RCC 7860 (cell line): Measurements from ENCODE around the gene ZDHHC18.
A peak's percentile ranks its signal among the peaks of the same experiment; 100 is the strongest.
"Not testable (repeated sequence)": the region's sequence is repeated elsewhere in the genome, so short reads cannot be mapped to it uniquely, and the experiment has no call there.

ENCODE experiments used
- DNase-seq: peaks from one replicate; pipeline ENCODE4 v3.0.0-alpha.2; 2015; ENCODE audit warnings: low spot score
- FAIRE-seq: peaks from 2 replicates; lab custom pipeline; 2012; peaks lifted over from hg19 to GRCh38; lab: Jason Lieb, UNC

ZDHHC18 gene

GRCh38 chr1:26790551-26790953, 35.9 kb upstream of the ZDHHC18 start:
- DNase-seq (no peak), FAIRE-seq (no peak)

GRCh38 chr1:26791148-26791547, 35.3 kb upstream of the ZDHHC18 start:
- FAIRE-seq (no peak), DNase-seq (no peak)

DNA sequence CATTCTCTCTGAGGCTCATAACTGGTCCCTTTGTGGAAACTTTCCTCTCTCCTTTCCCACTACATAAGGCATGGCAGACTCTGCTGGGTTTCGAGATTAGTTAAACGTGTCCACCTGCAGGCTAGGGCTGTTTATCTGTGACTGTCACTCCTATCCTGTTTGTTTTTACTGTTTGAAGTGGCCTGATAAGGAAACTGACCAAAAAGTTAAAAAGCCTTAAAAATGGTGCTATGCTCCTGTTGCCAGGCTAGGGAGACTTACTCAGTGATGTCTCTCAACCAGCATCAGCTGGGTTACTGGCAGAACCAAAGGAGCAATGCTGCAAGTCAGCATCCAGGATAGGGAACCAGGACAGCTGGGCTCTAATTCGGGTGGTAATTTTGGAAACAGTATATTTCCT, 34.9 kb upstream of the ZDHHC18 start:
- FAIRE-seq: no peak
- DNase-seq: no peak

- DNase-seq (no peak), FAIRE-seq (no peak)
These were observed 33.6 kb upstream of the ZDHHC18 start for GRCh38 chr1:26792924-26793323.

DNA sequence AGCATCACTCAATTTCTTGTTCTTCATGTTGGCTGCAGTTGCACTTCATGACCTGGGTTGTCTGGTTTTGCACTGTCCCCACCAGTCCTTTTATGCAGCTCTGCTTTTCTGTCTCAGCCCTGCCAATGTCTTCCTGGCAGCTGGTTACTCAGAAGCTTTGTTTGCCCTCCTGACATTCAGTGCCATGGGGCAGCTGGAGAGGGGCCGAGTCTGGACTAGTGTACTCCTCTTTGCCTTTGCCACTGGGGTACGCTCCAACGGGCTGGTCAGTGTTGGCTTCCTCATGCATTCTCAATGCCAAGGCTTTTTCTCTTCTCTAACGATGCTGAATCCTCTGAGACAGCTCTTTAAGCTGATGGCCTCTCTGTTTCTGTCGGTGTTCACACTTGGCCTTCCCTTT, 32.1 kb upstream of the ZDHHC18 start:
- FAIRE-seq: no peak

GRCh38 chr1:26797627-26798026, 28.9 kb upstream of the ZDHHC18 start:
- FAIRE-seq: no peak

More for the DNA sequence above, 32.1 kb upstream of the ZDHHC18 start:
- DNase-seq: no peak

GRCh38 chr1:26799479-26800142, 26.9 kb upstream of the ZDHHC18 start:
- DNase-seq (peak; percentile 43), FAIRE-seq (no peak)

More at GRCh38 chr1:26797627-26798026, 28.9 kb upstream of the ZDHHC18 start:
- no peak for DNase-seq

DNA sequence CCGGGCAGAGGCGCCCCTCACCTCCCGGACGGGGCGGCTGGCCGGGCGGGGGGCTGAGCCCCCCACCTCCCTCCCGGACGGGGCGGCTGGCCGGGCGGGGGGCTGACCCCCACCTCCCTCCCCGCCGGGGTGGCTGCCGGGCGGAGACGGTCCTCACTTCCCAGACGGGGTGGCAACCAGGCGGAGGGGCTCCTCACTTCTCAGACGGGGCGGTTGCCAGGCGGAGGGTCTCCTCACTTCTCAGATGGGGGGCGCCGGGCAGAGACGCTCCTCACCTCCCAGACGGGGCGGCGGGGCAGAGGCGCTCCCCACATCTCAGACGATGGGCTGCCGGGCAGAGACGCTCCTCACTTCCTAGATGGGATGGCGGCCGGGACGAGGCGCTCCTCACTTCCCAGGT, 22.6 kb upstream of the ZDHHC18 start:
- FAIRE-seq, DNase-seq: not testable (repeated sequence)

DNA sequence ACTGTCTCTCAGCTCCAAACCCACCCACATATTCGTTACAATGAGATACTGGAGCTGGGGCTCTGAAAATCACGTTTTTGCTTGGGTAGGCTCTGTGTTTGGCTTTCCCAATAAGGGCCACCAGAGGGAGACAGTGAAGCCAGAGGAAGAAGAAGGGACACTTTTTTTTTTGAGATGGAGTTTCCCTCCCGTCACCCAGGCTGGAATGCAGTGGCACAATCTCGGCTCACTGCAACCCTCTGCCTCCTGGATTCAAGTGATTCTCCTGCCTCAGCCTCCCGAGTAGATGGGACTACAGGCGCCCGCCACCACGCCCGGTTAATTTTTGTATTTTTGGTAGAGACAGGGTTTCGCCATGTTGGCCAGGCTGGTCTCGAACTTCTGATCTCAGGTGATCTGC, 16.4 kb upstream of the ZDHHC18 start:
- FAIRE-seq: peak; percentile 12
- peak; percentile 50 for DNase-seq

- FAIRE-seq: no peak
- DNase-seq: no peak
These were observed 15.4 kb upstream of the ZDHHC18 start for GRCh38 chr1:26811057-26811456.

DNA sequence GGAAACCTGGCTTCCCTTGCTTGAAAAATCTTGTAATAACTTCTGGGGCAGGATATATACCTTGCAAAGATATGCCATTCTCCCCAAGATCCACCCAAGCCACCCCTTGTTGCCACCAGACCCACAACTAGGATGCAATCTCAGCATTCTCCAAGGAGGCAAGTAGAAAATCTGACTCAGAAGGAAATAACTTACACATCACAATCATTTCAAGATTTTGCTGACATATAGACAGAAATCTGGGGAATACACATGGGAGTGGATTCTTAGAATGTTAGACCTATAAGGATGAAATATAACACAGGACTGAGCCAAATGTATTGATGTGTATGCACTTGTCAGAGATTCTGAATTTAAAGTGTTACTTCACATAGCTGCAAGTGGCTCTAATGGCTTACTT, 14.8 kb upstream of the ZDHHC18 start:
- no peak for DNase-seq
- FAIRE-seq: no peak

DNA sequence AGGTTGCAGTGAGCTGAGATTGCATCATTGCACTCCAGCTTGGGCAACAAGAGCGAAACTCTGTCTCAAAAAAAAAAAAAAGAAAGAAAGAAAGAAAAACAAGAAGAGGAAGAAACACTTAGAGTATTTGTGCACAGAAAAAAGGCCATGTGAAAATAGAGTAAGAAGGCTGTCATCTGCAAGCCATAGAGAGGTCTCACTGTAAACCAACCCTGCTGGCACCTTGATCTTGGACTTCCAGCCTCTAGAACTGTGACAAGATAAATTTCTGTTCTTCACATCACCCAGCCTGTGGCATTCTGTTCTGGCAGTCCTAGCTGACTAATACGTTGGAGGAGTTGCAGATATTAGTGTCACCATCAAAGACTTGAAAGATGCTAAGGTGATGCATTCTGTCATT, 12.1 kb upstream of the ZDHHC18 start:
- FAIRE-seq: no peak
- DNase-seq: no peak

- FAIRE-seq: no peak
- no peak for DNase-seq
These were observed 11.6 kb upstream of the ZDHHC18 start for GRCh38 chr1:26814893-26815292.

DNA sequence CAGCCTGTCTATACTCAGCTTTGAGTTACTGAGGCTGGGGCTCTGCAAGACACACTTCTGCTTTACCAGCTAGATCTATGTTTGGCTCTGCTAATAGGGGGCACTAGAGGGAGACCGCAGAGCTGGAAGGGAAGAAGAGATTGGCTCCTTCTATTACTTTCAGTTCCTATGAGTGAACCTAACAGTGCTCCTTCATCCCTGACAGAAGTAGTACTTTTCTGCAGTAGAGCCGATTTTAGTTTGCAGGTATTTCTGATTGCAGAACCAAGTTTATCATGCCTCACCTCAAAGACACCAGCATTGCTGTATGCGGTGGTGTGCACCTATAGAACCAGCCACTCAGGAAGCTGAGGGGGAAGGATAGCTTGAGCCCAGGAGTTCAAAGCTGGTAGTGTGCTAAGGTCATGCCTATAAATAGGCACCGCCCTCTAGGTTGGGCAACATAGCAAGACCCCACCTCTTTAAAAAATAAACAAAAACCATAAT, 5.7 kb upstream of the ZDHHC18 start:
- FAIRE-seq (no peak), DNase-seq (no peak)

DNA sequence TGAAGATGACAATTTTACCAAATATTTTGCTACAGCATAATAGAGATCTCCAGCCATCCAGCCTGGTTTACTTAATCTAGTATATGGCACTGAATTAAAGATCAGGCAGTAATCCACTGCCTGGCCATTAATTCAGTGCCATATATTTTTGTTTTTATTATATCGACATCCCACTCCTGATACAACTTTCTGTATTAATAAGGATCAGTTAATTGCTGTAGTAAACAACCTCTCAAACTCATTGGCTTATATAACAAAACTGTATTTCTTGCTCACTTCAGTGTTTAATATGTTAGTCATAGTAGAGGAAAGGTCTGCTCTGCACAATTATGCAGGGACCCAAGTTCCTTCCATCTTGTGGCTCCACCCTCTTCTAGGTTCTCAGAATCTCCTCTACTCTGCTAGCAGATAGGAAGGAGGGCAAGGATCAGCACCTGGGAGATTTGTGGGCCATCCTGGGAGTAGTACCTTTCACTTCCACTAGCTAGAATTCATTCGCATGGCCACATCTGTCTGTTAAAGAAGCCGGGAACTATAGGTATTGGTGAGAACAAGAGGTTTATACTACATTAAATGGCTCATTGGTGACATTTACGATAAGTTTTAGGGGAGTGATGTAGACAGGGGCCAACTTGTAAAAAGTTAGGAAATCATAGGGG, 3.6 kb upstream of the ZDHHC18 start:
- DNase-seq (no peak), FAIRE-seq (no peak)

DNA sequence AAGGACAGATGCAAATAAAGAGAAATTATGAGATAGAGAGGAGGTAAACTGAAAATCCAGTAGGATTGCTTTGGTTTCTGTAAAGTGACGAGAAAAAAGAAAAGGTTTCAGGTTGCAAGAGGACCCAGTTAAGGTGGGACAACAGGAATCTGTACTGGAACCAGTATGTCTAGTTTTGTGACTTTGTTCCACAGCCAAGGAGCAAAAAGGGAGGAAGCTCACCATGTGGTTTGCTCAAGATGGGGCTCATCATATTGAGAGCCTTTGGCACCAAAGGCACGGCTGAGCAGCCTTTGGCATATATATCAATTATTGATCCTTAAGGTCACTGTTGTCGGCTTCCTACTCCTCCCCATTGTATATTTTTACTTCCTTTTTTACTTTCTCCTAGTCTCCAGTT, 1.8 kb upstream of the ZDHHC18 start:
- DNase-seq (no peak), FAIRE-seq (no peak)

DNA sequence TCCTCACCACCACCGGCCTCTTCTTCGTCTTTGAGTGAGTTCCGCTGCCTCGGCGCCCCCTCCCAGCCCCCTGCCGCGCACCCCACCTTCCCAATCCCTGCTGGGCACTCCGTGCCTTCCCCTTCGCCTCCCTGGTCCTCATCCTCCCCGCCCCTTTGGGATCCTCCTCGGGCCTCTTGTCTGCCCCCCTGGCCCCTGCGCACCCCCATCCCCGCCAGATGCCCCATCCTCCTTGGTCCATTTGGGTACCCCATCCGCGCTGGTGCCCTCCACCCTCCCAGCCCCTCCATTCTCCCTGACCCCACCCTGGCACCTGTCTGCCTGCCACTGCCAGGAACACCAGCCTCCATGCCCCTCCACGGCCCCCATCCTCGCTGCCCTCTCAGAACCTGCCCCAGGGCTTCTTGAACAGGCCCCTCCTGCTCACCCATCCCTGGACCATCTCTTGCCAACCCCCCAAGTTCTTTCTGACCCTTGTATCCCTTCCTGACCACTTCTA, 667 bp downstream of the ZDHHC18 start:
- FAIRE-seq: no peak
- no peak for DNase-seq

DNA sequence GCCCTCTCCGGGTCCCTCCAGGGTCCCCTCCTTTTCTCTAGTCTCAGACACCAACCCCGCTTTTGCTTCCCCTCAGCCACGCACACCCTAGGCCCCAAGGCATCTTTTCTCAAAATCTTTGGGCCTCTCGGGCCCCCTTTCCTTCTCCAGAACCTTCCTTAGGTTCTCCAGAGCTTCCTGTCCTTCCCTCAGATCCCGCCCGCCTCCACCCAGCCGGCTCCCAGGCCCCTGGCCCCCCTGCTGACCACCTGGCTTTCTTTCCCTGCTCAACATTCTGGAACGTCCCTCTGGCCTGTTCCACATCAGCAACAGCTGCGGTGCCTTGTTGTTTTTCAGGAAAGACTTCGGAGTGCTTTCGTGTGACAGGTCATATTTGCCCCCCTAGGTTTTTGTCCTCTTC, 1.2 kb downstream of the ZDHHC18 start:
- FAIRE-seq (no peak), DNase-seq (no peak)

- no peak for FAIRE-seq
- no peak for DNase-seq
These were observed 2.0 kb downstream of the ZDHHC18 start for GRCh38 chr1:26828411-26828991.

DNA sequence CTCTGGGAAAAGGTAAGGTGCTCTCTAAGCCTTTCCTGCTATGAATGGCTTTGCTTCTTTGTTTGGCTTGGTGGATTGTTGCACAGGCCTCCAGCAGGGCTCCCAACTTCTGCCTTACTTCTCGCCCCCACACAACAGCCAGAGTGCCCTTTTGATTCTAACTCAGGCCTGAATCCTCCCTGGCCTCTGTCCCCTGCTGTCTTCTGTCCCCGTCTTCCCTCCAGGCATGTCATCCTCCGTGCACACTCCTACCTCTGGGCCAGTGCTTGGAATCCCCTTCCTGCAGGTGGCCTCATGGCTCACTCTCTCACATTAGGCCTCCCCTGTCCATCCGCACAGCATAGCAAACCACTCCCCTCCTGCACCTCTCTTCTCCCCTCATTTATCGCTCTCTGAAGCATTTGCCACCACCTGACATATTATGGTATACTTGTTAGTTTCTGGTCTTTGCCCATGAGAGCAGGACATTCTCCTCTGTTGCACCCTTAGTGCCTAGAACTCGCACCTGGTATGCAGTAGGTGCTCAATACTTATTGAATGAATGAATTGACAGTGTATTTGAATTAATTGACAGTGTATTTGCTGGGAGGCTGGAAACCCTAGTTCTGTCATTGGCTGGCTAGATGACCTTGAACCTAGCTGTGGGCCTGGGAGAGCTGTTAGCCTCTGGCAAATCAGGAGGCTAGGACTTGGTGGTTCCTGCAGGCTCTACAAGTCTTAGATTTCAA, 2.9 kb downstream of the ZDHHC18 start:
- DNase-seq (no peak), FAIRE-seq (no peak)

DNA sequence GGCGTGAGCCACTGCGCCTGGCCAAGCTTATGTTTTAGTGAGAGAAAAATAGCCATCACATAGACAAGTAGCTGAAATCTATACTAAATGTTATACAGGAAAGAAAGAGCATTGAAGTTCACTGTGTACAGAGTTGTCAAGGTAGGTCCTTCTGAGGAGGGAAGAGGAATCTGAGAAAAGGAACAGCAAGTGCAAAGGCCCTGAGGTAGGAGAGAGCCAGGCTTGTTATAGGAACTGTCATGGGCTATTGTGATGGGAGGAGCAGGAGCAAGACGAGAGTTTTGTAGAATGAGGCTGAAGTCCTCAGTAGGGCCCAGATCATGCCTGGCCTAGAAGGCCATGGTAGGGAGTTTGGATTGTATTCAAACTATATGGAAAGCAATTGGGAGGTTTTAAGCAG, 4.6 kb downstream of the ZDHHC18 start:
- FAIRE-seq: no peak
- no peak for DNase-seq
